SK-N-SH treated with all-trans-retinoic acid at 6 μM for 48 hours (cell line): Measurements from ENCODE around the gene SRRT.

Experiments used
- ARNTL ChIP-seq: fragments of 450-650 bp; formaldehyde crosslinking; IDR thresholded peaks from 2 replicates; pipeline ENCODE4 v1.5.0; 2020; ENCODE audit warnings: low read depth, mild to moderate bottlenecking, moderate library complexity, borderline replicate concordance
- CSDC2 ChIP-seq: fragments of 250-450 bp; sonication (Bioruptor Pico); IDR thresholded peaks from 2 replicates; pipeline ENCODE4 v1.5.0; 2020; ENCODE audit warnings: mild to moderate bottlenecking, moderate library complexity
- ESRRG ChIP-seq: fragments of 250-450 bp; sonication (Bioruptor Pico); IDR thresholded peaks from 2 replicates; pipeline ENCODE4 v1.6.1; 2021; ENCODE audit warnings: mild to moderate bottlenecking
- ISL1 ChIP-seq: fragments of 250-450 bp; sonication (Bioruptor Pico); IDR thresholded peaks from 2 replicates; pipeline ENCODE4 v2.1.2; 2022; ENCODE audit warnings: mild to moderate bottlenecking, moderate library complexity
- RARB ChIP-seq: fragments of 250-450 bp; sonication (Bioruptor Pico); IDR thresholded peaks from 2 replicates; pipeline ENCODE4 v1.8.0; 2021; ENCODE audit warnings: mild to moderate bottlenecking, moderate library complexity
- SNAI2 ChIP-seq: fragments of 250-450 bp; sonication (Bioruptor Pico); IDR thresholded peaks from 2 replicates; pipeline ENCODE4 v1.5.0; 2020; ENCODE audit warnings: mild to moderate bottlenecking, moderate library complexity
- TOX ChIP-seq: fragments of 250-450 bp; sonication (Bioruptor Pico); IDR thresholded peaks from 2 replicates; pipeline ENCODE4 v1.8.0; 2021; ENCODE audit warnings: mild to moderate bottlenecking, moderate library complexity, borderline replicate concordance
- ZC3H10 ChIP-seq: fragments of 250-450 bp; sonication (Bioruptor Pico); IDR thresholded peaks from 2 replicates; pipeline ENCODE4 v1.5.1; 2021; ENCODE audit warnings: mild to moderate bottlenecking, moderate library complexity
- ZFP3 ChIP-seq: fragments of 250-450 bp; sonication (Bioruptor Pico); IDR thresholded peaks from 2 replicates; pipeline ENCODE4 v1.5.0; 2020; ENCODE audit warnings: mild to moderate bottlenecking, moderate library complexity
- ZNF70 ChIP-seq: fragments of 450-650 bp; formaldehyde crosslinking; IDR thresholded peaks from 2 replicates; pipeline ENCODE4 v1.5.0; 2020; ENCODE audit warnings: mild to moderate bottlenecking, moderate library complexity
- TF ChIP-seq, protein P1 (sequence below): fragments of 250-450 bp; sonication (Bioruptor Pico); IDR thresholded peaks from 2 replicates; pipeline ENCODE4 v1.8.0; 2020; ENCODE audit warnings: mild to moderate bottlenecking, moderate library complexity, borderline replicate concordance
- TF ChIP-seq, protein P2 (sequence below): fragments of 250-450 bp; sonication (Bioruptor Pico); IDR thresholded peaks from 2 replicates; pipeline ENCODE4 v1.5.1; 2021; ENCODE audit warnings: mild to moderate bottlenecking, moderate library complexity
- TF ChIP-seq, protein P3 (sequence below): fragments of 250-450 bp; sonication (Bioruptor Pico); IDR thresholded peaks from 2 replicates; pipeline ENCODE4 v1.8.0; 2021; ENCODE audit warnings: low read depth, mild to moderate bottlenecking, moderate library complexity, borderline replicate concordance
- TF ChIP-seq, protein P4 (sequence below): fragments of 250-450 bp; sonication (Bioruptor Pico); IDR thresholded peaks from 2 replicates; pipeline ENCODE4 v1.5.0; 2020; ENCODE audit warnings: mild to moderate bottlenecking, moderate library complexity

DNA sequence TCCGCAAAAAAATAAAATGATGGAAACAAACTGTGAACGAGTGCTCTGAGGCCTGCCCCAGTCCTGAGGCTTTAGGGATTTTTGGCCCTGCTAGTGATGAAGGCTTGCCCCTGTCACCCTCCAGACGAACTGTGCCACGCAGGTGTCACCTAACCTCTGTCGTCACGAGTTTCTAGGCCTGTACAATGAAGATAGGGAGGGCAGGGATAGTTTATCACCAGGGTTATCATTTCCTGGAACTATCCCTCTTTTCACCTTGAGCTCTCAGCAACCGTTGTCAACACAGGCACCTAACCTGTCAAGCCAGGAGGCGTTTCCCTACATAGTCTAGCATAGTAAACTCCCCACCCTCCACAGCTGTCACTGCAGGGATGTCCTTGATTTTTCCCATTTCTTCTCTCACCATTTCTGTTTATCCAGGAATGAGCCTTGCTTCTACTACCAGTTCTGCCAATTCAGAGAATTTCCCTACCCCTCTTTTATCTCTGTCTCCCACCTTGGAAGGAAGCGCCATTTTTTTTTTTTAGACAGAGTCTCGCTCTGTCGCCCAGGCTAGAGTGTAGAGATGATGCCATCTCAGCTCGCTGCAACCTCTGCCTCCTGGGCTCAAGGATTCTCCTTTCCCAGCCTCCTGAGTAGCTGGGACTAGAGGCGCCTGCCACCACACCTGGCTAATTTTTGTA is 23.0 kb downstream of the SRRT start:
- no peak for TF ChIP-seq ESRRG
- no peak for TF ChIP-seq TOX
- no peak for TF ChIP-seq CSDC2 (CRISPR knock-in tag)
- TF ChIP-seq ZNF70 = no peak
- TF ChIP-seq ARNTL (CRISPR knock-in tag) = no peak
- TF ChIP-seq, protein P1, sequence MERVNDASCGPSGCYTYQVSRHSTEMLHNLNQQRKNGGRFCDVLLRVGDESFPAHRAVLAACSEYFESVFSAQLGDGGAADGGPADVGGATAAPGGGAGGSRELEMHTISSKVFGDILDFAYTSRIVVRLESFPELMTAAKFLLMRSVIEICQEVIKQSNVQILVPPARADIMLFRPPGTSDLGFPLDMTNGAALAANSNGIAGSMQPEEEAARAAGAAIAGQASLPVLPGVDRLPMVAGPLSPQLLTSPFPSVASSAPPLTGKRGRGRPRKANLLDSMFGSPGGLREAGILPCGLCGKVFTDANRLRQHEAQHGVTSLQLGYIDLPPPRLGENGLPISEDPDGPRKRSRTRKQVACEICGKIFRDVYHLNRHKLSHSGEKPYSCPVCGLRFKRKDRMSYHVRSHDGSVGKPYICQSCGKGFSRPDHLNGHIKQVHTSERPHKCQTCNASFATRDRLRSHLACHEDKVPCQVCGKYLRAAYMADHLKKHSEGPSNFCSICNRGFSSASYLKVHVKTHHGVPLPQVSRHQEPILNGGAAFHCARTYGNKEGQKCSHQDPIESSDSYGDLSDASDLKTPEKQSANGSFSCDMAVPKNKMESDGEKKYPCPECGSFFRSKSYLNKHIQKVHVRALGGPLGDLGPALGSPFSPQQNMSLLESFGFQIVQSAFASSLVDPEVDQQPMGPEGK (CRISPR knock-in tag) = no peak
- TF ChIP-seq ZFP3 (CRISPR knock-in tag) = no peak
- TF ChIP-seq, protein P2, sequence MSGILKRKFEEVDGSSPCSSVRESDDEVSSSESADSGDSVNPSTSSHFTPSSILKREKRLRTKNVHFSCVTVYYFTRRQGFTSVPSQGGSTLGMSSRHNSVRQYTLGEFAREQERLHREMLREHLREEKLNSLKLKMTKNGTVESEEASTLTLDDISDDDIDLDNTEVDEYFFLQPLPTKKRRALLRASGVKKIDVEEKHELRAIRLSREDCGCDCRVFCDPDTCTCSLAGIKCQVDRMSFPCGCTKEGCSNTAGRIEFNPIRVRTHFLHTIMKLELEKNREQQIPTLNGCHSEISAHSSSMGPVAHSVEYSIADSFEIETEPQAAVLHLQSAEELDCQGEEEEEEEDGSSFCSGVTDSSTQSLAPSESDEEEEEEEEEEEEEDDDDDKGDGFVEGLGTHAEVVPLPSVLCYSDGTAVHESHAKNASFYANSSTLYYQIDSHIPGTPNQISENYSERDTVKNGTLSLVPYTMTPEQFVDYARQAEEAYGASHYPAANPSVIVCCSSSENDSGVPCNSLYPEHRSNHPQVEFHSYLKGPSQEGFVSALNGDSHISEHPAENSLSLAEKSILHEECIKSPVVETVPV (CRISPR knock-in tag) = no peak
- TF ChIP-seq, protein P3, sequence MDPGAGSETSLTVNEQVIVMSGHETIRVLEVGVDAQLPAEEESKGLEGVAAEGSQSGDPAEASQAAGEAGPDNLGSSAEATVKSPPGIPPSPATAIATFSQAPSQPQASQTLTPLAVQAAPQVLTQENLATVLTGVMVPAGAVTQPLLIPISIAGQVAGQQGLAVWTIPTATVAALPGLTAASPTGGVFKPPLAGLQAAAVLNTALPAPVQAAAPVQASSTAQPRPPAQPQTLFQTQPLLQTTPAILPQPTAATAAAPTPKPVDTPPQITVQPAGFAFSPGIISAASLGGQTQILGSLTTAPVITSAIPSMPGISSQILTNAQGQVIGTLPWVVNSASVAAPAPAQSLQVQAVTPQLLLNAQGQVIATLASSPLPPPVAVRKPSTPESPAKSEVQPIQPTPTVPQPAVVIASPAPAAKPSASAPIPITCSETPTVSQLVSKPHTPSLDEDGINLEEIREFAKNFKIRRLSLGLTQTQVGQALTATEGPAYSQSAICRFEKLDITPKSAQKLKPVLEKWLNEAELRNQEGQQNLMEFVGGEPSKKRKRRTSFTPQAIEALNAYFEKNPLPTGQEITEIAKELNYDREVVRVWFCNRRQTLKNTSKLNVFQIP (CRISPR knock-in tag) = no peak
- no peak for TF ChIP-seq ISL1 (CRISPR knock-in tag)
- TF ChIP-seq RARB (CRISPR knock-in tag) = no peak
- TF ChIP-seq, protein P4, sequence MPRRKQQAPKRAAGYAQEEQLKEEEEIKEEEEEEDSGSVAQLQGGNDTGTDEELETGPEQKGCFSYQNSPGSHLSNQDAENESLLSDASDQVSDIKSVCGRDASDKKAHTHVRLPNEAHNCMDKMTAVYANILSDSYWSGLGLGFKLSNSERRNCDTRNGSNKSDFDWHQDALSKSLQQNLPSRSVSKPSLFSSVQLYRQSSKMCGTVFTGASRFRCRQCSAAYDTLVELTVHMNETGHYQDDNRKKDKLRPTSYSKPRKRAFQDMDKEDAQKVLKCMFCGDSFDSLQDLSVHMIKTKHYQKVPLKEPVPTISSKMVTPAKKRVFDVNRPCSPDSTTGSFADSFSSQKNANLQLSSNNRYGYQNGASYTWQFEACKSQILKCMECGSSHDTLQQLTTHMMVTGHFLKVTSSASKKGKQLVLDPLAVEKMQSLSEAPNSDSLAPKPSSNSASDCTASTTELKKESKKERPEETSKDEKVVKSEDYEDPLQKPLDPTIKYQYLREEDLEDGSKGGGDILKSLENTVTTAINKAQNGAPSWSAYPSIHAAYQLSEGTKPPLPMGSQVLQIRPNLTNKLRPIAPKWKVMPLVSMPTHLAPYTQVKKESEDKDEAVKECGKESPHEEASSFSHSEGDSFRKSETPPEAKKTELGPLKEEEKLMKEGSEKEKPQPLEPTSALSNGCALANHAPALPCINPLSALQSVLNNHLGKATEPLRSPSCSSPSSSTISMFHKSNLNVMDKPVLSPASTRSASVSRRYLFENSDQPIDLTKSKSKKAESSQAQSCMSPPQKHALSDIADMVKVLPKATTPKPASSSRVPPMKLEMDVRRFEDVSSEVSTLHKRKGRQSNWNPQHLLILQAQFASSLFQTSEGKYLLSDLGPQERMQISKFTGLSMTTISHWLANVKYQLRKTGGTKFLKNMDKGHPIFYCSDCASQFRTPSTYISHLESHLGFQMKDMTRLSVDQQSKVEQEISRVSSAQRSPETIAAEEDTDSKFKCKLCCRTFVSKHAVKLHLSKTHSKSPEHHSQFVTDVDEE (CRISPR knock-in tag) = no peak
- no peak for TF ChIP-seq ZC3H10
- no peak for TF ChIP-seq SNAI2 (CRISPR knock-in tag)
